WTC11 (cell line): ENCODE data around the gene WDR33. TPM values are rescaled to one million over a fixed set of nuclear protein-coding genes. Genes with fewer than 3 reads are reported as not detected.
A peak's percentile ranks its signal among the peaks of the same experiment; 100 is the strongest.

Experiments used
- ATAC-seq: fragments of 200-7000 bp; cut with Tn5 transposase; 2 replicates; pipeline ENCODE4 v1.10.0; 2021; ENCODE audit warnings: mild to moderate bottlenecking, moderate library complexity
- CTCF ChIA-PET: fragments of 300-600 bp; sonication (Branson Sonifier 250); formaldehyde crosslinking; loops from one replicate; lab custom pipeline; 2021; ENCODE audit warnings: antibody characterized with exemption; lab: Charles Lee
- POLR2A ChIA-PET: fragments of 350-600 bp; sonication (Branson Sonifier 250); formaldehyde crosslinking; loops from one replicate; lab custom pipeline; 2021; ENCODE audit warnings: antibody characterized with exemption; lab: Charles Lee
- DNase-seq: peaks from one replicate; pipeline ENCODE4 v3.0.0; 2021; ENCODE audit warnings: low spot score
- H3K27ac Mint-ChIP-seq: 2 replicates; pipeline ENCODE4 v1.8.0; 2021; ENCODE audit warnings: mixed read lengths
- H3K27me3 Mint-ChIP-seq: 2 replicates; pipeline ENCODE4 v1.8.0; 2021; ENCODE audit warnings: low read depth, mild to moderate bottlenecking, moderate library complexity, mixed read lengths
- H3K36me3 Mint-ChIP-seq: 2 replicates; pipeline ENCODE4 v1.8.0; 2021; ENCODE audit warnings: mixed read lengths
- H3K4me1 Mint-ChIP-seq: 2 replicates; pipeline ENCODE4 v1.8.0; 2022; ENCODE audit warnings: mixed read lengths
- H3K4me3 Mint-ChIP-seq: 2 replicates; pipeline ENCODE4 v1.8.0; 2021; ENCODE audit warnings: mild to moderate bottlenecking, moderate library complexity, mixed read lengths
- H3K9me3 Mint-ChIP-seq: 2 replicates; pipeline ENCODE4 v1.8.0; 2021; ENCODE audit warnings: mixed read lengths
- ARID4B ChIP-seq: sonication (generic); formaldehyde crosslinking; IDR thresholded peaks from 2 replicates; pipeline ENCODE4 v1.8.0; 2023; ENCODE audit warnings: missing genetic modification reagents, mild to moderate bottlenecking, borderline replicate concordance
- ATF6 ChIP-seq: sonication (generic); formaldehyde crosslinking; IDR thresholded peaks from 2 replicates; pipeline ENCODE4 v1.8.1; 2023; ENCODE audit warnings: mild to moderate bottlenecking, missing genetic modification reagents
- CBFB ChIP-seq: sonication (generic); formaldehyde crosslinking; IDR thresholded peaks from 2 replicates; pipeline ENCODE4 v1.8.1; 2022; ENCODE audit warnings: mild to moderate bottlenecking, low read depth, missing genetic modification reagents
- CDX4 ChIP-seq: fragments of 250-450 bp; sonication (Bioruptor Pico); IDR thresholded peaks from 2 replicates; pipeline ENCODE4 v1.9.0; 2021; ENCODE audit warnings: moderate library complexity, mild to moderate bottlenecking, inconsistent platforms, borderline replicate concordance
- E2F4 ChIP-seq: sonication (generic); formaldehyde crosslinking; IDR thresholded peaks from 2 replicates; pipeline ENCODE4 v1.8.1; 2022; ENCODE audit warnings: low read depth, mild to moderate bottlenecking, moderate library complexity, missing genetic modification reagents, borderline replicate concordance
- GRHL2 ChIP-seq: fragments of 250-450 bp; sonication (Bioruptor Pico); IDR thresholded peaks from 2 replicates; pipeline ENCODE4 v1.8.0; 2022; ENCODE audit warnings: mild to moderate bottlenecking, moderate library complexity; ENCODE audit not compliant: insufficient replicate concordance, severe bottlenecking
- GTF2I ChIP-seq: fragments of 250-450 bp; sonication (Bioruptor Pico); conservative IDR thresholded peaks from 2 replicates; pipeline ENCODE4 v1.4.0; 2021; ENCODE audit warnings: mild to moderate bottlenecking
- HMGXB4 ChIP-seq: sonication (generic); formaldehyde crosslinking; IDR thresholded peaks from 2 replicates; pipeline ENCODE4 v1.8.1; 2023; ENCODE audit warnings: mild to moderate bottlenecking, moderate library complexity, missing genetic modification reagents
- PREB ChIP-seq: sonication (generic); formaldehyde crosslinking; IDR thresholded peaks from 2 replicates; pipeline ENCODE4 v1.8.1; 2022; ENCODE audit warnings: mild to moderate bottlenecking, missing genetic modification reagents, moderate library complexity, borderline replicate concordance
- TEAD4 ChIP-seq: sonication (generic); formaldehyde crosslinking; IDR thresholded peaks from 2 replicates; pipeline ENCODE4 v1.8.0; 2022; ENCODE audit warnings: mild to moderate bottlenecking, missing genetic modification reagents
- ZBTB21 ChIP-seq: sonication (generic); formaldehyde crosslinking; IDR thresholded peaks from 2 replicates; pipeline ENCODE4 v1.8.1; 2023; ENCODE audit warnings: mild to moderate bottlenecking, missing genetic modification reagents, borderline replicate concordance
- ZNF263 ChIP-seq: sonication (generic); formaldehyde crosslinking; IDR thresholded peaks from 2 replicates; pipeline ENCODE4 v1.8.1; 2022; ENCODE audit warnings: low read depth, mild to moderate bottlenecking, moderate library complexity, missing genetic modification reagents
- ZNF532 ChIP-seq: fragments of 250-450 bp; sonication (Bioruptor Pico); IDR thresholded peaks from 2 replicates; pipeline ENCODE4 v1.9.0; 2021; ENCODE audit warnings: mild to moderate bottlenecking, borderline replicate concordance
- ZSCAN18 ChIP-seq: fragments of 250-450 bp; sonication (Bioruptor Pico); IDR thresholded peaks from 2 replicates; pipeline ENCODE4 v2.1.2; 2022; ENCODE audit warnings: mild to moderate bottlenecking, moderate library complexity
- total RNA-seq: library from RNA; stranded (reverse); gene quantifications from 3 replicates; pipeline ENCODE4 v1.2.3, GENCODE V29; 2021

Gene WDR33
- total RNA-seq, 1 experiment from 2014 or later, result 67.1 TPM

GRCh38 chr2:127740665-127741288, 70.2 kb downstream of the WDR33 start:
- H3K9me3 Mint-ChIP-seq, result no peaks in the 10 kb centered on the region
- H3K27ac Mint-ChIP-seq, result peak overlapping the region; percentile 65; the same call in 1 of the 2 replicates
- H3K27me3 Mint-ChIP-seq, result no peaks in the 10 kb centered on the region
- H3K4me3 Mint-ChIP-seq, result no peak overlapping the region
- TF ChIP-seq E2F4 (CRISPR knock-in tag) (no peak), ATF6 (CRISPR knock-in tag) (no peak), ZSCAN18 (no peak), GTF2I (CRISPR knock-in tag) (no peak), ZNF263 (CRISPR knock-in tag) (no peak), HMGXB4 (CRISPR knock-in tag) (no peak)
- no peak for ATAC-seq
- no peak for DNase-seq
- H3K36me3 Mint-ChIP-seq, result peaks cover 22% of the 10 kb centered on the region
- H3K4me1 Mint-ChIP-seq, result no peaks in the 10 kb centered on the region
- ChIA-PET POLR2A (no interaction called here), CTCF (no interaction called here)

- Mint-ChIP-seq H3K36me3 (peaks cover 19% of the 10 kb centered on the region), H3K27ac (no peak overlapping the region), H3K4me1 (no peaks in the 10 kb centered on the region), H3K27me3 (no peaks in the 10 kb centered on the region), H3K4me3 (no peak overlapping the region), H3K9me3 (no peaks in the 10 kb centered on the region)
- ATAC-seq (no peak), DNase-seq (no peak)
- ChIA-PET POLR2A (no interaction called here), CTCF (no interaction called here)
- TF ChIP-seq TEAD4 (CRISPR knock-in tag) (no peak), ARID4B (CRISPR knock-in tag) (no peak), CBFB (CRISPR knock-in tag) (no peak), ZBTB21 (CRISPR knock-in tag) (no peak), ZNF532 (CRISPR knock-in tag) (no peak), CDX4 (CRISPR knock-in tag) (no peak), GRHL2 (no peak), PREB (CRISPR knock-in tag) (no peak)
Observed at GRCh38 chr2:127739800-127740199, 71.2 kb downstream of the WDR33 start.
